NCI-H146 (cell line): ENCODE measurements around the gene CCDC24.

Source experiments
- DNase-seq: peaks from one replicate; lab custom pipeline; 2025; lab: John Stamatoyannopoulos, UW

The CCDC24 gene

DNA sequence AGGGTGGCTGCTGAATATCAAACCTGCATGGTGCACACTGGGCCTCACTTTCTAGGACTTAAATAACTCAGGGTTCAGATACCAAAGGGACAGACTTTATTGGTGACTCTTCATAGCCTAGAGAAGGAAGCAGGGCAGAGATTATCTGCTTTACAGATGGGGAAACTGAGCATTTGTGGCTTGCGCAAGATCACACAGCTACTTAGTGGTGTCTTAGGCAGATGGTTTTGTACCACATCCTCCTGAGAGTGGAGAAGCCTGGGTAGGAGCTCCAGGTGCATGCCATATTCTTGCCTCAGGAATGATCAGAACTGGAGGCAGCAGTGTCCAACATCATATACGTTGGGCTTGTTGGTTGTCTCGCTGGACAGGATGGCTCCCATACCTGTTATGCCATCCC lies 28.4 kb upstream of the CCDC24 start:
- DNase-seq: no peak

DNA sequence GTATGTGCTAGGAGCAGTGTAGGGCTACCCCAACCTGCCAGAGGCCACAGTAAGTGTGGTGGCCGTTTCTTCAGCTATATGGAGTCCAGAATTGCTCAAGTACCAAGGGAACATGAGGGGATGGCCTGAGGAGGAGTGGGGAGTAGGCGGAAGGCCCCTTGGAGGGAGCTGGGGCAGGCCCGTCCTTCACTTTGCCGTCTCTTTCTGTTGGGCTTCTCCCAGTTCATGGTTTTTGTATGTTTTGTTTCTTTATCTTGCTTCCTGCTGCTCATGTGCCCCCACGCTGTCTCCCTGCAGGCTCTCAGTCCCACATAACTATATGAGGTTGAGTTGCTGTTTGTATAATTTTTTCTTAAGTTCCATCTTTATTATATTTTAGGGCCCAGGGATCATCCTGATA lies 27.5 kb upstream of the CCDC24 start:
- DNase-seq: no peak

DNA sequence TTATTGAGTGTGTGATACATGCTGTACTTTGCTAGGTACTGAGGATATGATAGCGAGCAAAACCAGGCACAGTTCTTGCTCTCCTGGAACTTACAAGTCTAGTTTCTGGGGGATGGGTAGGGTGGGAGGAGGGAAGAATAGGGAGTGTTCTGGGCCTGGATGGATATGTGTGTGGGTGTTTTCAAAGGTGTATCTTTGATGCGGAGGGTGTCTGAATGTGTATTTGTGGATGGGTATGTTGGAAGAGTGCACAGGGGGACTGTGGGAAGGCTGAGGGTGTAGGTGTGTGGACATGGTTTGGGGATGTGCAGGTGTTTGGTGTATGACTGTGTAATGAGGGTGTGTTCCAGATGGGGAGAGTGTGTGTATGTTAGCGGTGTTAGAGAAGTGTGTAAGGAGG lies 26.1 kb upstream of the CCDC24 start:
- DNase-seq: no peak

DNA sequence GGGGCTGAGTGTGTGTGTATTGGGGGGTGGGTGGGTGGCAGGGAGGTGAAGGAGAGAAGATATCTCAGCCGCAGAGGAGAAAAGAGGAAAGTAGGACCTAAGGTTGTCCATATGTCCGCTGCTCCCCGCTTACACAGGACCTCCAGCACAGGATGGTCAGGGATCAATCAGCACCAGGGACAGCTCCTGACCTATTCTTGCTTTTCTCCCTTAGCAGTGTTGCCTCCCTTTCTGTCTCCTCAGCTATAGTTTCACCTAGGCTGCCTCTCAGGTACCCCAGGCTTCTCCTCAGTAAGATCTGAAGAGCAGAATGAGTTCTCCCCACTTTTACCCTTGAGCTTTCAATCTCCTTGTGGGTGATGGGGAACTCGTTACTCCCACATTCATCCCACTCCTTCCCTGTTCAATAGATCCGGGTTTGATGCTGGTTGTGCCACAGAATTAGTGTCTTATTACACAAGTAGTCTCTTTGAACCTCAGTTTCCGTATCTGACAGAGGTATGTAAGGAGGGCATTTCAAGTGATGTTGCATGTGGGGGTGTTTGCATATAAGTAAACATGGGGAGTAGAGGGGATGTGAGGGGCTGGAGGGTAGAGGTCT lies 23.0 kb upstream of the CCDC24 start:
- no peak for DNase-seq

DNA sequence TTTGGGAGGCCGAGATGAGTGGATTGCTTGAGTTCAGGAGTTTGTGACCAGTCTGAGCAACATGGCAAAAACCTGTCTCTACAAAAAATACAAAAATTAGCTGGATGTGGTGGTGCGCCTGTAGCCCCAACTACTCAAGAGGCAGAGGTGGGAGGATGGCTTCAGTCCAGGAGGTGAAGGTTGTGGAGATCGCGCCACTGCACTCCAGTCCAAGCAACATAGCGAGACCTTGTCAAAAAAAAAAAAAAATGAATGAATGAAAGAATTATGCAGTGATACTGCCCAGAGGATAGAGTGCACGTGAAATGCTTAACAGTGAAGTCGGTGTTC lies 22.0 kb upstream of the CCDC24 start:
- DNase-seq: no peak

DNA sequence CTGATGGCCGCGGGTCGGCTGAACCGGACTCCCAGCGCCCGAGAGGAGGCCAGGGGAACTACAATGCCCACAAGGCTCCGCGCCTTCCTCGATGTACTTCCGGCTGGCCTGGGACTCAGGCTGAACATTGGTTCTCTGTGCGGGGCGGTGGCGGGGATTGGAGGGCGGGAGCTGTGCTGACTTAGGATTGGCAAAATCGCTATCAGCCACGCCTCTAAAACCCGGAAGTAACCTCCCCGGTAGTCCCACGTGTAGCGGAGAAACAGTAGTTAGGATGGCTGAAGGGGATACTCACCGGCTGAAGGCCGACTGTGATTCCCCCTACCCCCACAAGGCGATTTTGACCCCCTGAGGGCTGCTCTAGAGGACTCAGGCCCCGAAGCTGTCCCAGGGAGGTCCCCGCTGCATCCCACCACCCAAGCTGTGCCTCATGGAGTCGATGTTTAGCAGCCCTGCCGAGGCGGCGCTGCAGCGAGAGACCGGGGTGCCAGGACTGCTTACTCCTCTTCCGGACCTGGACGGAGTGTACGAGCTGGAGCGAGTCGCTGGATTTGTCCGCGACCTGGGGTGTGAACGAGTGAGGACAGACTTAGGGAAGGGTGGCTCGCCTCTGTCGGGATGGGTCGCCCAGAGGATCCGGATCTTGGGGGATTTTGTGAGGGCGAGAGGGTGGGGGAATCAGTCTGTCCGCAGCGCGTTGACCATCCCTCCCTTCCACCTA lies 21.5 kb upstream of the CCDC24 start, which contains the start of gene DPH2:
DPH2 (plus strand) TSS at position 265 of the 721 bp plus-strand sequence; CDS start at position 431, 166 bp downstream.
- peak; percentile 94 for DNase-seq

DNA sequence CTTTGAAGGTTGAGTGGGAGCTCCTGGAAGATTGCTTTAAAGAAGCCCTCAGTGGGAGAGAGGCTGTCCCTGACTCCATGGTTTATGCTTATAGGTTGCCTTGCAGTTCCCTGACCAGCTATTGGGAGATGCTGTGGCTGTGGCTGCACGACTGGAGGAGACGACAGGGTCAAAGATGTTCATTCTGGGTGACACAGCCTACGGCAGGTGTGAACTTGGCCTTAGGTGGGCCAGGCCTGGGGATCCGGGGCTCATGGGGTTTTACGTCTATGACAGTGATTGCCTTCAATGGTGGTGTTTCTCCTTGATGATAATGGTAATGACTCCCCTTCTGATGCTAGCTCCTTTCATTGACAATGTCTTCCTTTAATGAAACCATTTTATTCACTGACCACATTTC lies 20.9 kb upstream of the CCDC24 start:
- DNase-seq: no peak

DNA sequence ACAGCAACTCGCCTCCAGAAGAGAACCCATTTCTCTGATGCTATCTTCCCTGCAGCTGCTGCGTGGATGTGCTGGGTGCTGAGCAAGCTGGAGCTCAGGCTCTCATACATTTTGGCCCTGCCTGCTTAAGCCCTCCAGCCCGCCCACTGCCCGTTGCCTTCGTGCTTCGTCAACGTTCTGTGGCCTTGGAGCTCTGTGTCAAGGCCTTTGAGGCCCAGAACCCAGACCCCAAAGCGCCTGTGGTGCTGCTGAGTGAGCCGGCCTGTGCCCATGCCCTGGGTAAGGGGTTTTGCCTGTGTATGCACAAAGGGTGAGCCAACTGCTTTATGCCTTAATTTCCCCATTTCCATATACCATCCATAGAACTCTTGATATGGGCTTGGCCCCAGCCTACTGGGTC lies 20.5 kb upstream of the CCDC24 start:
- DNase-seq: no peak

DNA sequence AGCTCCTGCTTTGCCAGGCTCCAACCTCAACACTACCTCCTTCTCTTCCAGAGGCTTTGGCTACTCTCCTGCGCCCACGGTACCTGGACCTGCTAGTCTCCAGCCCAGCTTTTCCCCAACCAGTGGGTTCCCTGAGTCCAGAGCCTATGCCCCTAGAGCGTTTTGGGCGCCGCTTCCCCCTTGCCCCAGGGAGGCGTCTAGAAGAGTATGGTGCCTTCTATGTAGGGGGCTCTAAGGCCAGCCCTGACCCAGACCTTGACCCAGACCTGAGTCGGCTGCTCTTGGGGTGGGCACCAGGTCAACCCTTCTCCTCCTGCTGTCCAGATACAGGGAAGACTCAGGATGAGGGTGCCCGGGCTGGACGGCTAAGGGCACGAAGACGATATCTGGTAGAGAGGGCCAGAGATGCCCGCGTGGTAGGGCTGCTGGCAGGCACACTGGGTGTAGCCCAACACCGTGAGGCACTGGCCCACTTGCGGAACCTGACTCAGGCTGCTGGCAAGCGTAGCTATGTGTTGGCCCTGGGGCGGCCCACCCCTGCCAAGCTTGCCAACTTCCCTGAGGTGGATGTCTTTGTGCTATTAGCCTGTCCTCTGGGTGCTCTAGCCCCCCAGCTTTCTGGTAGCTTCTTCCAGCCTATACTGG lies 19.9 kb upstream of the CCDC24 start:
- DNase-seq: no peak

DNA sequence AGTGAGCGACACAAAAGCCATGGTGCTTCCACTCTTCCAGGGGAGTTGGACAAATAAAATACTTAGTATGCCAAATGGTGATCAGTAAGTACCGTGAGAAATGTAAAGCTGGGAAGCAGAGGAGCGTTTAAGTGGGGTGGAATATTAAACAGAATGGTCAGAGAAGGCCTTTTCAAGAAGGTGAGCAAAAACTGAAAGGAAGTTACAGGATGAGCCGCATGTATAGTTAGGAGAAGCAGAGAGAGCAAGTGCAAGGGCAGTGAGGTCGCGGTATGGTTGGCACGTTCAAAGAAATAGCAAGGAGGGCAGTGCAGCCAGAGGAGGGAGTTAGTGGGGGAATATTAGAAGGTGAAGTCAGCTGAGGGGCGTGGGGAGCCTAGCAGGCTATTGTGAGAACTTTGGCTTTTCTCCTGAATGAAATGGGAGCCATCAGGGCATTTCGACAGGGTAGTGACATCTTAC lies 17.4 kb upstream of the CCDC24 start:
- DNase-seq: peak; percentile 56

DNA sequence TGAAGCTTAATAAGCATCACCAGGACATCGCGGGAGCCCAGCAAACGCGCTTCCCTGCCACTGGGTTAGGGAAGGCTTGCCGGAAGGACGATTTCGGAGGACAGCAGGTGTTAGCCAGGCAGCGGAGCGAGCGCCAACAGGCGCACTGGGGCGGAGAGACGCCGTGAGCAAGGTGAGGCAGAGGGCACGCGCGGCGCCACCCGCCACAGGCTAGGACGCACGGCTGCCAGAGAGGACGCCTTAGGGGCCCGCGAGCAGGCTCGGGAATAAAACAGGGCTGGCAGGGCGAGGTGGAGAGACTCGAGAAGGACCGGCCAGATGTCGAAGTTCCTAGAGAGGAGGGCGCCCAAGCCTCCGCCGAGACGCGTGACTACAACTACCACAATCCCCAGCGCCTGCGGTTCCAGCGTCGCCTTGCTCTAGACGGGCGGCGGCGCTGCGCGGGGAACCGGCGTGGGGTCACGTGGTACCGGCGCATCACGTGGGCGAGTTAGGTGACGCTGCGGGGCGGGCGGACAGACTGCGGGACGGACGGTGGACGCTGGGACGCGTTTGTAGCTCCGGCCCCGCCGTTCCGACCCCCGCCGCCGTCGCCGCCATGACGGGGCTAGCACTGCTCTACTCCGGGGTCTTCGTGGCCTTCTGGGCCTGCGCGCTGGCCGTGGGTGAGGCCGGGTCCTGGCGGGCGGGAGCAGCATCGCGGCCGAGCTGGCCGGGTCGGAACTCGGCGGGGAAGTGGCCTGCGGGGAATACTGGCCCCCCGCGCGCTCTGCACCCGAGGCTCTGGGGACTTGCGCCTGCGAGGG lies 16.8 kb upstream of the CCDC24 start, which contains the start of gene ATP6V0B:
ATP6V0B (plus strand) TSS at position 518 of the 806 bp plus-strand sequence; CDS start at position 599, 81 bp downstream.
- DNase-seq: peak; percentile 88

DNA sequence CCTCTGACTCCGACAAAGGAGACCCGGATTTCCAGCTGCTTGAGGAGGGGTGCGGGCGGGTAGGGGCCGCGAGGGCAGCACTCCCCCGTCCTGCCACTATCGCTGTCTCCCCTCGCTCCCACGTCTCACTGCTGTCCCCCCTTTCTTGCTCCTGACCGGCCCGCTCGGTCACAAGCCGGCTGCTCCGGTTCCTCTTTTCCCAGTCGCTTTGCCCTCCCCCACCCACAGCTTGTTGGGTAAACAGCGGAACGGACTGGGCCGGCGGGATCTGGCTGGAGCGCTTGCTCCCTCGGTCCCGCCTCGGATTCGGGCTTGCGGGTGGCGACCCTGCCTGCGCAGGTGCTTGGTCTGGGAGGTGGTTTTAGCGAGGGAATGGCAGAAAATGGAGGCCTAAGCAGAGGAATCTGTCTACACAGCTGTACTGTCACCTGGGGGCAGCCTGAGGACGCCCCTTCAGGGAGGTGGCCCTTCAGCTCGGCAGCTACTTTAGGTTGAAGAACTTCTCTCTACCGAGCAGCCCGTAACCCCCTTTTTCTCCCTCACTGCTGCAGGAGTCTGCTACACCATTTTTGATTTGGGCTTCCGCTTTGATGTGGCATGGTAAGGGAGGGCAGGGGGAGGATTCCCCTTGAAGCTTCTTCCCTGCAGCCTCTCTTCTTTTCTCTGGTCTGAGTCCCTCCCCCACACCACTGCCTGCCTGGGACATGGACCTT lies 16.0 kb upstream of the CCDC24 start:
- DNase-seq: peak; percentile 36

DNA sequence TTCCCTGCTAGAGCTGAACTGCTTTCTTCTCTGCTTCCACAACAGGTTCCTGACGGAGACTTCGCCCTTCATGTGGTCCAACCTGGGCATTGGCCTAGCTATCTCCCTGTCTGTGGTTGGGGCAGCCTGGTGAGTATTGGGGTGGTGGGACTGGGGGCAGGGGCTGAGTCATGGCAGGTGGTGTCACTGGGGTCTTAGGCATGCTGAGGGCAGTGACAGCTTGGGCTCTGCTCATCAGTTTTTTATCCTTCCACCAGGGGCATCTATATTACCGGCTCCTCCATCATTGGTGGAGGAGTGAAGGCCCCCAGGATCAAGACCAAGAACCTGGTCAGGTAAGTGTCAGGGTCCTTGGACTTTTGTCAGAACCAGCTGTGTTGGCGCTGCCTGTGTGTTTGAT lies 15.4 kb upstream of the CCDC24 start:
- DNase-seq: no peak

DNA sequence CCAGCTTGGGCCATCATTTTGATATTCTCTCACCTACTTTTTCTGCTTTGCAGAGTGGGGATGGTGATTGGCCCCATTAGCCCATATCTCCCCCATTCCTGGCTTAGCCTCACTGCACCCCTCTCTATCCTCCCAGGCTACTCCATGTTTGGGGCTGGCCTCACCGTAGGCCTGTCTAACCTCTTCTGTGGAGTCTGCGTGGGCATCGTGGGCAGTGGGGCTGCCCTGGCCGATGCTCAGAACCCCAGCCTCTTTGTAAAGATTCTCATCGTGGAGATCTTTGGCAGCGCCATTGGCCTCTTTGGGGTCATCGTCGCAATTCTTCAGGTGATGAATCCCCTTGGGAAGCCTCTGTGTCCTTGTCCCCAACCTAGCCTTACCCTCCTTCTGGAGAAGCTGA lies 14.5 kb upstream of the CCDC24 start:
- no peak for DNase-seq

DNA sequence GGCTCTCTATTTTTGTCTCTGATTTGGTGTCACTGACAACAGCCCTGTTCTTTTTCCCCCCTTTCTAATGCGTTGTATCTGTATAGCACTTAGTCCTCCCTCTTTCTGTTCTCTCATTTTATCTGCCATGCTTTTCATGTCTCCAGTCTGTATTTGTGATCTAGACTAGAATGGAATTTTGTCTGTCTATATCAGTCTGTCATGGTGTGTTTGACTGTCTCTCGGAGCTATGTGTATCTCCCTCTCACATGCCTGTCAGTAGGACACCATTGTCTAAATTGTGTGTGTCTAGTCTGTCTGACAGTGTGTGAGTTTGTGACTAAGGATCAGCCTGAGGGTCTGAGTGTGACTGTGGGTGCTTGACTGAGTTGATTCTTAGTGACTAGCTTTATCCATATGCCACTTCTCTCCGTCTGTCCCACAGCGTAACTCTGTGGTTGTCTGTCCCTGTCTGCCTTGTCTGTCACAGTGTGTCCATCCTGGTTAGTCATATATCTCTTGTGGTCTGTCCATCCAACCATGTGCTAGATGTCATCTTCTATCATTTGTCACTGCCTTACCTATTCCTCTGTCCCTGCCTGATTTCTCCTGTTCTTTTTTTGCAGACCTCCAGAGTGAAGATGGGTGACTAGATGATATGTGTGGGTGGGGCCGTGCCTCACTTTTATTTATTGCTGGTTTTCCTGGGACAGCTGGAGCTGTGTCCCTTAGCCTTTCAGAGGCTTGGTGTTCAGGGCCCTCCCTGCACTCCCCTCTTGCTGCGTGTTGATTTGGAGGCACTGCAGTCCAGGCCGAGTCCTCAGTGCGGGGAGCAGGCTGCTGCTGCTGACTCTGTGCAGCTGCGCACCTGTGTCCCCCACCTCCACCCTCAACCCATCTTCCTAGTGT lies 13.8 kb upstream of the CCDC24 start:
- DNase-seq: no peak

DNA sequence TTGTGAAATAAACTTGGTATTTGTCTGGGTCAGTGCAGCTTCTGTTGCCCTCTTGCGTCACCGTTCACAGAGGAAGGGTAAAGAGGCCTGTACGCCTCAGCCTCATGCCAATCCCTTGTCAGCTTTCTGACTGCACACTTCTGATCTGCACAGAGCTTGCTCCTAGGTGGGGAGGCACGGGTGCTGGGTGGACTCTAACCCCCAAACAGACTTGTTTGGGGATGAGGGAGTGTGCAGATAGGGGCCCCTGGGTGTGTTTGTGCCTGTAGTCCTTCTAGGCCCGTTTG lies 13.2 kb upstream of the CCDC24 start:
- DNase-seq: no peak

DNA sequence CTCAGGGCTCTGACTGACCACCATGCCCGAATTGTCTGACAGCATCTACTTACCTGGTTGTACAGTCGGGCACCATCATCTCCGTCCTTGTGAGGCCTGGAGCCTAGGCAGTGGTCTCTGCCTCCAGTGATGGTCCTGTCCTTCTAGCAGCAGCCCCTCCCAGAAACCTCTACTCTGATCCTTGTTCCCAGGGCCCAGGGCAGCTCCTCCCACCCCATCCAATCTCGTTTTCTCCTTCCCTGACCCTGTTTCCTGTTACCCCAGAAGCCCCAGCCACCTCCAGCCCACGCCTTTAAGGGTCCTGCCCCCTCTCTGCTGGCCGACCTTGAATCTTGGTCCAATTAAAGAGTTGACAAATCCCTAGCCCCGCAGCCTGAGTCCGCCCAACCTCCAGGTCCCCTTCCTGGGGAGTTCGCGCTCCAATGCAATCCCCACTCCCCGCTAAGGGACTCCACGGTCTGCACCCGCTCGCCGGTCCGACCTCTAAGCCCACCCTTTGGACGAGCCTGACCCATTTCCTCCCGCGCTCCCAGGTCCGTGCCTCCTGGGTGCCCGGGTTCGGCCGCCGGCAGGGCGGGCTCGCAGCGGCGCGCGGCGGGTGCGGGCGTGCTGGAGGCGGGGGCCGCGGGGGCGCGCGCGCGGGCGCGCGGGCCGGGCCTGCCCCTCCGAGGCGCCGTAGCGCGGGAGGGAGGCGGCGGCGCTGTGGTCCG lies 12.7 kb upstream of the CCDC24 start, which contains the start of gene B4GALT2:
B4GALT2 (plus strand) TSS at position 660 of the 710 bp plus-strand sequence. CDS start 1,951 bp downstream, outside the sequence.
- DNase-seq: peak; percentile 20

DNA sequence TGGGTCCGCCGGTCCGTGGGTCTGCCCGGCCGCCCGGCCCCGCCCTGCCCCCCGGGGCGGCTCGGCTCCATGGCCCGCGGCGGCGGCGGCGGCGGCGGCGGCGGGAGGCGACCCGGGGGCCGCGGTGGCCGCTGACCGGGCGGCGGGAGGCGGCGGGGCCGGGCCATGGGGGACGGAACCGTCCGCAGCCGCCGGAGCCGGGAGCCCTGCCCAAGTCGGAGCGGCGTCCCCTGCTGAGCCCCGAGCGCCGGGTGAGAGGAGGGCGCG lies 12.2 kb upstream of the CCDC24 start:
- DNase-seq: no peak

DNA sequence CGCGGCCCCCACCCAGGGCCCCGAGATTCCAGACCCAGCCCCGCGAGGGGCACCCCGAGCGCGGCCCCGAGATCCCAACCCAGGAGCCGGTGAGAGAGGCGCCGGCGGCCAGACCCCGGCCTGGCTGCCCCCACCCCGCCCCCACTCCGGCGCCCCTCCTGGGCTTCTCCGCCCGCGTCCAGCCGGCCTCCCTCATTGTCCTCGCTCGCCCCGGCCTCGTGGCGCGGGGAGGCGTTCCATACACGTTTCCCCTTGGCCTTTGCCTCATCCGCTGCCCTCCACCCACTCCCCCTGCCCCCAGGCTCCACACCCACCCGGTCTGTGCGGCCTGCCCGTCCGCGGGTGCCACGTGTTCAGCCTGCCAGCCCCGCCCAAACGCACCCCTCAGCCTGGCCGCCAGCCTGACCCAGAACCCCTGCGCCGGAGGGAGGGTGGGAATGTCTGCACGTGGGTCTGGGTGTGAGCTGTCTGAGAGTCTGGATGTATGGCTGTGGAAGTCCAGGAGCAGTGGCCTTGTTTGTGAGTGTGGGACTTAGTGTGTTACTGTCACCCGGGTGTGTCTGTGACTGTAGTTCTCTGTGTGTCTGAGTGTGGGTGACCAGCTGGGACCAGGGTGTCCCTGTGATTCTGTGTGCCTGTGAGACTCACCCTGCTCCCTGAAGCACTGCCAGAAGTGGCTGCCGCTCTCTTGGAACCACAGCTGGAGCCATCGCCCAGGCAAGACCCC lies 11.7 kb upstream of the CCDC24 start:
- peak; percentile 26 for DNase-seq
